Neural cell (in vitro differentiated cells): Measurements from ENCODE around the gene PLXNA2. TPM values are rescaled to one million over a fixed set of nuclear protein-coding genes. Genes with fewer than 3 reads are reported as not detected.
A peak's percentile ranks its signal among the peaks of the same experiment; 100 is the strongest.

Experiments
- H2AFZ ChIP-seq: fragments of 200-600, 300-800 bp; sonication (generic), shearing (Covaris generic); 2 replicates; pipeline ENCODE4 v1.6.0; 2014; ENCODE audit warnings: low read depth, mild to moderate bottlenecking, antibody characterized with exemption, low read length, moderate library complexity
- H3F3A ChIP-seq: fragments of 200-600 bp; shearing (Covaris generic); 2 replicates; pipeline ENCODE4 v1.6.1; 2016; ENCODE audit warnings: mild to moderate bottlenecking, moderate library complexity, mixed read lengths, antibody characterized with exemption, low read length; ENCODE audit not compliant: insufficient read depth, poor library complexity, severe bottlenecking
- H3K27ac ChIP-seq: fragments of 200-600, 300-800 bp; sonication (generic), shearing (Covaris generic); 2 replicates; pipeline ENCODE4 v1.5.1; 2014; ENCODE audit warnings: mild to moderate bottlenecking, low read length, moderate library complexity
- H3K27me3 ChIP-seq: fragments of 300-800, 200-600 bp; sonication (generic), shearing (Covaris generic); 2 replicates; pipeline ENCODE4 v1.6.0; 2014; ENCODE audit warnings: mild to moderate bottlenecking, low read depth, low read length, moderate library complexity; ENCODE audit not compliant: insufficient read depth
- H3K36me3 ChIP-seq: fragments of 300-800, 200-600 bp; sonication (generic), shearing (Covaris generic); 2 replicates; pipeline ENCODE4 v1.5.1; 2014; ENCODE audit warnings: mild to moderate bottlenecking, antibody characterized with exemption, low read length, moderate library complexity; ENCODE audit not compliant: insufficient read depth
- H3K4me2 ChIP-seq: fragments of 300-800, 200-600 bp; sonication (generic), shearing (Covaris generic); 2 replicates; pipeline ENCODE4 v1.6.0; 2014; ENCODE audit warnings: mild to moderate bottlenecking, low read length
- H3K4me3 ChIP-seq: fragments of 300-800, 200-600 bp; sonication (generic), shearing (Covaris generic); 2 replicates; pipeline ENCODE4 v1.5.1; 2014; ENCODE audit warnings: mild to moderate bottlenecking, low read length, moderate library complexity
- H3K79me2 ChIP-seq: fragments of 200-600 bp; shearing (Covaris generic); replicated peaks from 2 replicates; pipeline ENCODE4 v1.6.0; 2014; ENCODE audit warnings: mild to moderate bottlenecking, low read length, moderate library complexity; ENCODE audit not compliant: insufficient read depth
- H3K9ac ChIP-seq: fragments of 300-800, 200-600 bp; sonication (generic), shearing (Covaris generic); 2 replicates; pipeline ENCODE4 v1.6.1; 2016; ENCODE audit warnings: mild to moderate bottlenecking, low read length, mixed read lengths
- H3K9me2 ChIP-seq: fragments of 200-600 bp; shearing (Covaris generic); 2 replicates; pipeline ENCODE4 v1.6.1; 2016; ENCODE audit warnings: mild to moderate bottlenecking, low read length, mixed read lengths; ENCODE audit not compliant: insufficient read depth
- H3K9me3 ChIP-seq: fragments of 200-600, 300-800 bp; sonication (generic), shearing (Covaris generic); 2 replicates; pipeline ENCODE4 v1.6.1; 2016; ENCODE audit warnings: mild to moderate bottlenecking, mixed run types, low read length, moderate library complexity, mixed read lengths
- H4K20me1 ChIP-seq: fragments of 200-600 bp; shearing (Covaris generic); 2 replicates; pipeline ENCODE4 v1.6.1; 2016; ENCODE audit warnings: mild to moderate bottlenecking, mixed run types; ENCODE audit not compliant: insufficient read depth
- CTCF ChIP-seq: fragments of 450-650 bp; IDR thresholded peaks from 2 replicates; pipeline ENCODE4 v1.5.1; 2014; ENCODE audit warnings: antibody characterized with exemption, mild to moderate bottlenecking, moderate library complexity; ENCODE audit not compliant: poor library complexity, severe bottlenecking
- EP300 ChIP-seq: fragments of 450-650 bp; conservative IDR thresholded peaks from 2 replicates; pipeline ENCODE4 v1.6.1; 2014; ENCODE audit warnings: antibody characterized with exemption, mild to moderate bottlenecking, moderate library complexity; ENCODE audit not compliant: poor library complexity, severe bottlenecking
- EZH2 ChIP-seq: fragments of 200-600, 300-800 bp; shearing (Covaris generic), sonication (generic); IDR thresholded peaks from 2 replicates; pipeline ENCODE4 v1.6.1; 2014; ENCODE audit warnings: antibody characterized with exemption, low read length, borderline replicate concordance, mild to moderate bottlenecking; ENCODE audit not compliant: insufficient read depth, poor library complexity, severe bottlenecking
- MXI1 ChIP-seq: fragments of 450-650 bp; conservative IDR thresholded peaks from 2 replicates; pipeline ENCODE4 v1.6.1; 2014; ENCODE audit warnings: antibody characterized with exemption, mild to moderate bottlenecking; ENCODE audit not compliant: poor library complexity, severe bottlenecking
- POLR2AphosphoS5 ChIP-seq: IDR thresholded peaks from 2 replicates; pipeline ENCODE4 v1.6.1; 2012
- RAD21 ChIP-seq: fragments of 450-650 bp; conservative IDR thresholded peaks from 2 replicates; pipeline ENCODE4 v1.6.1; 2014; ENCODE audit warnings: antibody characterized with exemption, mild to moderate bottlenecking, moderate library complexity
- REST ChIP-seq: IDR thresholded peaks from 2 replicates; pipeline ENCODE4 v1.6.1; 2012; ENCODE audit warnings: borderline replicate concordance
- SMC3 ChIP-seq: fragments of 450-650 bp; conservative IDR thresholded peaks from 2 replicates; pipeline ENCODE4 v1.6.1; 2014; ENCODE audit warnings: antibody characterized with exemption, mild to moderate bottlenecking, moderate library complexity; ENCODE audit not compliant: poor library complexity
- TAF1 ChIP-seq: IDR thresholded peaks from 2 replicates; pipeline ENCODE4 v1.6.1; 2012; ENCODE audit warnings: low read depth
- polyA plus RNA-seq: library from polyadenylated mRNA; depleted of rRNA; stranded (reverse); fragments of >200 nt; gene quantifications from 2 replicates; pipeline ENCODE4 v1.2.3, GENCODE V29; 2014

Gene PLXNA2
- polyA plus RNA-seq, 1 donor from 2014 or later: 30.6 TPM

GRCh38 chr1:208252836-208253576, 8.8 kb upstream of the PLXNA2 start:
- TF ChIP-seq SMC3 (no peak), EP300 (peak; percentile 3)
- Histone ChIP-seq H3K36me3 (no peaks in the 10 kb centered on the region), H3K4me2 (peak overlapping the region; percentile 13), H3K9me2 (no peaks in the 10 kb centered on the region), H3K4me3 (peak overlapping the region; percentile 50), H4K20me1 (no peaks in the 10 kb centered on the region), H3F3A (peaks cover 7% of the 10 kb centered on the region), H3K9me3 (no peaks in the 10 kb centered on the region), H3K27ac (peak overlapping the region; percentile 71), H3K79me2 (no peaks in the 10 kb centered on the region), H2AFZ (no peak overlapping the region), H3K9ac (peak overlapping the region; percentile 40), H3K27me3 (no peaks in the 10 kb centered on the region)

- Histone ChIP-seq H3K27ac (peak overlapping the region; percentile 71), H3K9ac (peak overlapping the region; percentile 40), H3K9me2 (no peaks in the 10 kb centered on the region), H3K79me2 (no peaks in the 10 kb centered on the region), H3K4me2 (peak overlapping the region; percentile 26), H3F3A (peaks cover 7% of the 10 kb centered on the region), H3K36me3 (no peaks in the 10 kb centered on the region), H4K20me1 (no peaks in the 10 kb centered on the region), H3K9me3 (no peaks in the 10 kb centered on the region), H2AFZ (no peak overlapping the region), H3K4me3 (peak overlapping the region; percentile 50), H3K27me3 (no peaks in the 10 kb centered on the region)
- TF ChIP-seq REST (peak; percentile 56), TAF1 (no peak), MXI1 (peak; percentile 24), CTCF (peak; percentile 76), SMC3 (peak; percentile 69), POLR2AphosphoS5 (no peak), EZH2 (no peak), RAD21 (peak; percentile 68), EP300 (peak; percentile 63)
Observed at GRCh38 chr1:208251911-208252835, 8.0 kb upstream of the PLXNA2 start.
